M059J (cell line): ENCODE data around the gene NFU1. TPM values are rescaled to one million over a fixed set of nuclear protein-coding genes. Genes with fewer than 3 reads are reported as not detected.

Experiments
- DNase-seq: peaks from one replicate; pipeline ENCODE4 v3.0.0-alpha.2; 2012; ENCODE audit warnings: low read depth
- total RNA-seq: library from RNA; depleted of rRNA; stranded (reverse); fragments of >200 nt; shearing (Covaris generic); gene quantifications from 2 replicates; pipeline ENCODE4 v1.2.3, GENCODE V29; 2014; rRNA removed

Gene NFU1
- 32.8 and 48.5 TPM in 2 replicates for total RNA-seq

GRCh38 chr2:69436938-69437750 lies at the start of gene NFU1:
Gene NFU1, minus strand, starts transcription at chr2:69437435. Its CDS starts 13 bp downstream, at chr2:69437422.
- DNase-seq = peak; percentile 90

- DNase-seq = no peak
Measured at GRCh38 chr2:69483696-69484095, 46.5 kb upstream of the NFU1 start.

GRCh38 chr2:69483024-69483423 lies 45.8 kb upstream of the NFU1 start:
- DNase-seq = no peak

GRCh38 chr2:69482471-69482870 lies 45.2 kb upstream of the NFU1 start:
- DNase-seq = no peak

DNA sequence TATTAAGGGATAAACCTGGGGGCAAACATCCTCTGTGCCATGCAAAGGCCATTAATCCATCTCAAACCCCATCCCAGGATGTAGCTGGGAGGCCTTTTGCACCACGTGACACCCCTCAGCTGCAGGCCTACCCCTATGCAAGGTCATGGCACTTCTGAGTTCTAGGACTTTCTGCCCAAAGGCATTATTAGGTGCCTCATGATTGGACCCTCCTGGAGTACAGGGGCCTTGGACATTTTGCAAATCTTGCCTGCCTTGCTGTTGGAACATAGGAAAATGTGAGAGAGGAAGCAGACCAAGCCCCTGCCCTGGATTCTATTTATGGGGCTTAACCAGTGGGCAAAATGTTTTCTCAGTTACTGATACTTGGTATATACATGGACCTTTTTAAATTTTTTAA lies 44.2 kb upstream of the NFU1 start:
- DNase-seq = no peak

GRCh38 chr2:69477627-69478026 lies 40.4 kb upstream of the NFU1 start:
- no peak for DNase-seq

GRCh38 chr2:69474688-69475087 lies 37.5 kb upstream of the NFU1 start:
- DNase-seq = no peak

GRCh38 chr2:69471793-69472192 lies 34.6 kb upstream of the NFU1 start:
- no peak for DNase-seq

GRCh38 chr2:69470911-69471310 lies 33.7 kb upstream of the NFU1 start:
- DNase-seq = no peak

GRCh38 chr2:69469784-69470183 lies 32.5 kb upstream of the NFU1 start:
- DNase-seq = no peak

GRCh38 chr2:69469375-69469774 lies 32.1 kb upstream of the NFU1 start:
- DNase-seq = no peak

DNA sequence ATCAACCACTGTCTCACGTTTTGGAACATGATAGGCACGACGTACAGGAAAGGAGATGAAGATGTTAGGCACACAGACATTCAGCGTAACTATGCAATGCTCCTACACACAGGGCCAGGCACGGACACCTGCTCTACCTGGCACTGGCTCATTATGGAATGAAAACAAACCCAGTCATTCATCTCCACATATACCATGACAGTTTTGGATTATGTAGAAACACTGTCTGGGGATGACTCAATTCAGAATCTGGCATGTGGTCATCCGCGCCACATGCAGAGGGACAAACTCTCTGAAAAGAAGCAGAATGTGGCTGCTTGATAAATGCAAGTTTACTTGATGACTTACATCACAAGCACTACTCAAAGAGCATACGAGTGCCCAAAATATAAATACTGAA lies 29.5 kb upstream of the NFU1 start:
- DNase-seq = no peak

DNA sequence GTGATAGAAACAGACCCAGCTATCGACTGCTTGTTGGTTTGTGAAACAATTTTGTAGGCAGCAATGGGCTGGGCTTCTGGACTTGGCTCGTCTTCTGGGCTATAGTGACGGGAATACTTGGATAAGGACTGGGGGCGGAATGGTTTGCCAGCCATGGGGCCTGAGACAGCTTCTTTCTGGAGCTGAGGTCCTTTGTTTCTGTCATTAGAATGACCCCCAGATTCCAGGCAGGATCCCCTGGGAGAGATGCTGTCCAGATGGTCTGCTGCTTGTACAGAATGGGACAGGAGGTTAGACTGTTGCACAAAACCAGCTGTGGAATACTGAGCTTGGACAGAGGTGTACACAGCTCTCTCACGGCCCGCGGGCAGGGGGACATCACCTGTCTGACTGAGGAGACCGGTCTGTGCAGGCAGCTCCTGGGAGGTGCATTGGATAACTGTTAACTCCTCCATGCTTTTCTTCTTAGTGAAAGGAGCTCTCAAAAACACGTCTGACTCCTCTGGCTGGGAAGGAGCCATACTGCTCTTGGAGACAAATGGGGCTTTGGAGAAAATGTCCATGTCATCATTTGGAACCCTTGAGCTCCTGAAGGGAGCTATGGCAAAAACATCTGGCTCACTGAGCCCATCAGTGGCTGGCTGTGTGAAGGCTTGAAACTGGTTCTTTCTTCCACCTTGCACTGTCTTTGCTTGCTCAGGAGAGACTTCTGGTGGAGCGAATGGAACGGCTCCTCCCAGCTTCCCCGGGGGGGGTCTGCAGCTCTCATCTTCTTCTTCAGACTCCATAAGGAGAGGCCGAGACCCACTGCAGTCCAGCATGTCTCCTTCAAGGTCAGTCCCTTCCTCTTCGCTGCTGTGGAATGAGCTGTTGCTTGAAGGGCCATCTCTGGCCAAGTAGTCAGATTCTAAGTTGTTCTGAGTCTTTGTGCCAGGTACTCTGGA lies 28.6 kb upstream of the NFU1 start:
- no peak for DNase-seq

- DNase-seq = no peak
Measured at GRCh38 chr2:69464575-69464974, 27.3 kb upstream of the NFU1 start.

DNA sequence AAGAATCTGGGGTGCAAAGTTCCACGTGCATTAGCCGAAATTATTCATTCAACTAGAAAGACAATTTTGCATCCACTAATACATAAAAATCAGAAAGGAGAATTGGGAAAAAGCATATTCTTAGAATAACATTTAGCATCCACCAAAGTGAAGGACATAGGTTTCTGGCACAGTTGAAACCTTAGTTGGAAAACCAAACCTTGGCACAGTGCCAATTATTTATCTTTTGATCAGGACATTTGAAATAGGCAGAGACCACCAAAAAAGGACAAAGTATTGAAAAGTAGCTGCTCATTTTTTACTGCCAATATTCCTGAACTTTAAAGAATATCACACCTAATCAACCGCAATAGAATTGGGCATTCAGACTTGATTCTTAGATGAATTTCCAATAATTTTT lies 25.5 kb upstream of the NFU1 start:
- no peak for DNase-seq

GRCh38 chr2:69461404-69461803 lies 24.2 kb upstream of the NFU1 start:
- no peak for DNase-seq

DNA sequence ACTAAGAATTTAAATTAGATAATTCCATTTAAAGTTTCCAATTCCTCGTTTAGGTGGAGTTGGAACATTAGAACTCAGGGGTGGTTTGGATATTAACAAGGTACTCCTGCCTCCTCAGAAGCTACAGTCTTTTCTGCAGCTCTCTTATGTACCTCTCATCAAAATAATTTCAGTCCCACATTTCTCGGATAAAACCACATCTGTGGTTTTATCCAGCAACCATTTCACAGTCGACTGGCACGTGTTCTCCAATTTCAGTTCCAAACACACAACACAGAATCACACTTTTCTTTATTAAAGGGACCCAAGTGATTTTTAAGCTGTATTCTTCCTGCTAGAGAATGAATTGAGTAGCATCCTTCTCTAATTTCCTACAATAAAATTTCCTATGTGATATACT lies 22.7 kb upstream of the NFU1 start:
- DNase-seq = no peak

GRCh38 chr2:69456950-69457445 lies 19.8 kb upstream of the NFU1 start:
- no peak for DNase-seq

DNA sequence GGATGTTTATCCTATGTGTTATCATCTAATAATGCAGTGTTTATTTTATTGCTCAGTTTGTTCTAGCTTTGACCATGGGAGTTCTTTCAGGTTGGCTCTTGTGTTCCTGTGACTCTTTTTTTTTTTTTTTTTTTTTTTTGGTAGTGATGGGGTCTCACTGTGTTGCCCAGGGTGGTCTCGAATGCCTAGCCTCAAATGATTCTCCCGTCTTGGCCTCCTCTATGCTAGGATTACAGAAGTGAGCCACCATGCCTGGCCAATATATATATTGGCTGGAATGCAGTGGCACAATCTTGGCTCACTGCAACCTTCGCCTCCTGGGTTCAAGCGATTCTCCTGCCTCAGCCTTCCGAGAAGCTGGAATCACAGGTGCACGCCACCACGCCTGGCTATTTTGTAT lies 18.9 kb upstream of the NFU1 start:
- DNase-seq = no peak

- no peak for DNase-seq
Measured at GRCh38 chr2:69454976-69455375, 17.7 kb upstream of the NFU1 start.

- DNase-seq = no peak
Measured at GRCh38 chr2:69453475-69454129, 16.4 kb upstream of the NFU1 start.

GRCh38 chr2:69452687-69453086 lies 15.5 kb upstream of the NFU1 start:
- DNase-seq = no peak
